WI38 (cell line): Measurements from ENCODE around the gene CCDC154.
"Not testable (repeated sequence)": the region's sequence is repeated elsewhere in the genome, so short reads cannot be mapped to it uniquely, and the experiment has no call there.

ENCODE experiments used
- H3K4me3 ChIP-seq: 2 replicates; pipeline ENCODE4 v1.5.1; 2011; ENCODE audit warnings: low read depth, mild to moderate bottlenecking, control low read depth, low read length
- CTCF ChIP-seq: IDR thresholded peaks from 2 replicates; pipeline ENCODE4 v1.5.1; 2012; ENCODE audit warnings: low read depth, mild to moderate bottlenecking, control low read depth, low read length

The CCDC154 gene

GRCh38 chr16:1446296-1447080, 2.1 kb upstream of the CCDC154 start:
- TF ChIP-seq CTCF, result no peak
- no peak overlapping the region for H3K4me3 ChIP-seq

GRCh38 chr16:1445518-1446203, 1.3 kb upstream of the CCDC154 start:
- H3K4me3 ChIP-seq, result no peak overlapping the region

GRCh38 chr16:1444730-1445517, 568 bp upstream of the CCDC154 start:
- H3K4me3 ChIP-seq, result no peak overlapping the region
- no peak for TF ChIP-seq CTCF

More at GRCh38 chr16:1445518-1446203, 1.3 kb upstream of the CCDC154 start:
- TF ChIP-seq CTCF, result no peak

GRCh38 chr16:1443403-1443973, 868 bp downstream of the CCDC154 start:
- TF ChIP-seq CTCF, result no peak
- H3K4me3 ChIP-seq, result no peak overlapping the region

- TF ChIP-seq CTCF, result no peak
- no peak overlapping the region for H3K4me3 ChIP-seq
Observed at GRCh38 chr16:1442697-1443096, 1.7 kb downstream of the CCDC154 start.

GRCh38 chr16:1441391-1441829, 2.9 kb downstream of the CCDC154 start:
- H3K4me3 ChIP-seq, result no peak overlapping the region
- no peak for TF ChIP-seq CTCF

GRCh38 chr16:1439699-1440074, 4.7 kb downstream of the CCDC154 start:
- not testable (repeated sequence) for H3K4me3 ChIP-seq
